Adrenal gland (tissue), 12 donors: ENCODE results near the gene TRAPPC6A. TPM values are rescaled to one million over a fixed set of nuclear protein-coding genes. Genes with fewer than 3 reads are reported as not detected.

Experiments used
- DNase-seq, 7 donors: peaks; one replicate each; pipeline ENCODE4 v3.0.0-alpha.2; 2019 to 2020
- H3K27ac ChIP-seq, 5 donors: fragments of 200-600 bp; sonication (generic) in 4 of 5; 1 replicate in 3 of 5; 2 replicates in 2 of 5; pipeline versions ENCODE4 v1.5.1 to v1.8.0; 2016 to 2020; ENCODE audit warnings: mild to moderate bottlenecking in 1 of 5
- H3K27me3 ChIP-seq: fragments of 200-600 bp; 2 replicates; pipeline ENCODE4 v1.8.0; 2021
- H3K36me3 ChIP-seq, 2 donors: fragments of 200-600 bp; replicated peaks in 1 of 2; 1 replicate in 1 of 2; 2 replicates in 1 of 2; pipeline versions ENCODE4 v1.5.1 to v1.8.0; 2018 to 2022
- H3K4me1 ChIP-seq, 2 donors: fragments of 200-600 bp; replicated peaks in 1 of 2; 1 replicate in 1 of 2; 2 replicates in 1 of 2; pipeline versions ENCODE4 v1.5.1 to v1.8.0; 2018 to 2021
- H3K4me3 ChIP-seq, 4 donors: fragments of 200-600 bp; sonication (generic) in 3 of 4; one replicate each; pipeline ENCODE4 v1.5.1; 2016 to 2018
- H3K9me3 ChIP-seq, 3 donors: fragments of 200-600 bp; sonication (generic) in 1 of 3; replicated peaks in 1 of 3; 1 replicate in 2 of 3; 2 replicates in 1 of 3; pipeline versions ENCODE4 v1.5.1 to v1.8.0; 2016 to 2021
- CTCF ChIP-seq, 6 experiments: fragments of 450-650 bp in 4 of 6; fragments of 200-600 bp in 2 of 6; sonication (generic) in 1 of 6; IDR thresholded peaks; 1 replicate in 5 of 6; 2 replicates in 1 of 6; pipeline versions ENCODE4 v1.5.1 to v1.8.0; 2016 to 2021; ENCODE audit warnings: antibody characterized with exemption in 6 of 6, mild to moderate bottlenecking in 2 of 6, moderate library complexity in 1 of 6
- POLR2A ChIP-seq, 2 donors: fragments of 450-650 bp; IDR thresholded peaks; one replicate each; pipeline ENCODE4 v1.6.1; 2017; ENCODE audit warnings: antibody characterized with exemption in 2 of 2, mild to moderate bottlenecking in 2 of 2, moderate library complexity in 1 of 2
- WGBS, 4 donors: extraction: QIAGEN DNeasy Blood & Tissue Kit in 2 of 4; methylation state at CpG; one replicate each; pipeline versions ENCODE4 v1.1.5 to v1.1.7; 2013 to 2017; 5-methylcytosine and 5-hydroxymethylcytosine counted together
- intact Hi-C, 2 donors: fragments of 100-400 bp; cut with DNase I; formaldehyde crosslinking; loops; one replicate each; pipeline versions ENCODE4 v1.14.1 to v1.15.0; 2022 to 2023
- polyA plus RNA-seq, 3 donors: library from polyadenylated mRNA; stranded (reverse); fragments of 200-250 nt in 2 of 3; fragments of 350-450 nt in 1 of 3; fragmentation: Illumina TruSeq in 1 of 3; extraction: RNeasy Lipid Tissue Mini Kit (QIAGEN cat#74804) in 1 of 3; gene quantifications; one replicate each; pipeline ENCODE4 v1.2.3, GENCODE V29; 2013 to 2014
- total RNA-seq, 9 donors: library from RNA; depleted of rRNA in 4 of 9; stranded (reverse); fragments of >200 nt in 4 of 9; fragments of 120-200 nt in 1 of 9; fragmentation: NEBNext Ultra II Directional in 1 of 9; extraction: Animal tissue kit (Norgen Biotek cat#: 25700) in 1 of 9; gene quantifications; one replicate each; pipeline versions ENCODE4 v1.1.0 to v1.2.4, GENCODE V29; 2013 to 2023
- donor health status: healthy with polysubstance abuse.
- donor health status: Bipolar disorder and iron deficiency.
- donor health status: DM: yes; HTN: yes; CAD: no.
- donor health status: DM: no; HTN: no; CAD: no.
- donor health status: DM: no; HTN: no; CAD: no.
- donor health status: DM: yes; HTN: yes; CAD: no.

Gene TRAPPC6A
- total and polyA plus RNA-seq, 12 donors, result 5.1 to 71.4 (median 35.5) TPM

DNA sequence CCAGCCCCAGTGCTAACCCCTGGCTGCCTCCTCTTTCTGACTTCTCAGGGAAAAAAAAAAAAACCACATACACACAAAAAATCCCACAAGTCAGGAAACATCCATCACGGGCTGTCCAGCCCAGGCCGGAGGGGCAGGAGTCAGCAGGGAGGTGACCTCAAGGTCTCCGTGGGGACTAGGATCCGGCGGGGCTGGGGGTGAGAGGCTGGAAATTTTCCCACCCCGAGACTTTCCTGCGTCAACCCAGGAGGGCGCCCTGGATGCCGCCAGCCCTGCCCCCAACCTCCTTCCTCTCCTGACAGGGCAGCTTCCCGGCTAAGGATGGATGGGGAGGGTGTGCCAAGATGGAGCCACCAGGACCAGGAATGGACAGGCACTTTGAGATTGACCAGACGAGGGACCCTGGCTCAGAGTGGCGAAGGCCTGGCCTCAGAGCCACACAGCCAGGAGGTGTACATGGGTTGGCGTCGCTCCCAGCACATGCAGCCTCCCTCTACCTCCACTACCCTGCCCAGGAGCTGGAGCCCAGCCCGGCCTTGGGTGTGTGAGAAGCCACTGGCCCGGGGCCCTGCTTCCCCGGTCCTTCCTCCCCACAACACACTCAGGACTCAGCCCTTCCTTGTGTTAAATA lies 33.8 kb upstream of the TRAPPC6A start:
- no peak overlapping the region for H3K4me3 ChIP-seq
- 3 to 11% (median 9%) methylated on average over 11 to 17 of the region's 17 CpGs for WGBS, 4 donors
- peaks cover 4% of the 10 kb centered on the region for H3K27me3 ChIP-seq
- intact Hi-C loops, result no loop called here
- no peaks in the 10 kb centered on the region for H3K36me3 ChIP-seq
- peak; percentile 74 to 89 (median 82) for DNase-seq
- peaks cover 7 to 26% of the 10 kb centered on the region in 2 donors for H3K4me1 ChIP-seq
- H3K27ac ChIP-seq, result peak overlapping the region in 2 of 5 donors; percentile 52 to 74
- TF ChIP-seq CTCF (IDR thresholded peaks at IDR 0.05) (no peak), POLR2A (IDR thresholded peaks at IDR 0.05) (no peak)
- H3K9me3 ChIP-seq, result no peaks in the 10 kb centered on the region

GRCh38 chr19:45206328-45206727 lies 28.3 kb upstream of the TRAPPC6A start:
- intact Hi-C loops, result loop anchor here in 1 of 2 donors (10.0 kb wide), 1 partner anchor 128 kb away; no protein-coding TSS in a partner anchor
- TF ChIP-seq POLR2A (IDR thresholded peaks at IDR 0.05) (no peak), CTCF (IDR thresholded peaks at IDR 0.05) (no peak)
- Histone ChIP-seq H3K9me3 (no peaks in the 10 kb centered on the region), H3K36me3 (no peaks in the 10 kb centered on the region), H3K27ac (no peak overlapping the region), H3K4me1 (peaks cover under 1 to 1% of the 10 kb centered on the region in 2 donors), H3K27me3 (no peaks in the 10 kb centered on the region), H3K4me3 (no peak overlapping the region)
- 81 to 87% (median 86%) methylated on average over 3 of the region's 3 CpGs for WGBS, 4 donors
- DNase-seq, result no peak

GRCh38 chr19:45205810-45206209 lies 27.8 kb upstream of the TRAPPC6A start:
- H3K4me1 ChIP-seq, result no peaks in the 10 kb centered on the region
- no peaks in the 10 kb centered on the region for H3K36me3 ChIP-seq
- no peak for TF ChIP-seq CTCF (IDR thresholded peaks at IDR 0.05)
- no peak for TF ChIP-seq POLR2A (IDR thresholded peaks at IDR 0.05)
- WGBS, 4 donors, result 75 to 86% (median 83%) methylated on average over 12 of the region's 12 CpGs
- H3K4me3 ChIP-seq, result no peak overlapping the region
- intact Hi-C loops, result loop anchor here in 1 of 2 donors (10.0 kb wide), 1 partner anchor 129 kb away; no protein-coding TSS in a partner anchor
- no peak overlapping the region for H3K27ac ChIP-seq
- H3K27me3 ChIP-seq, result no peaks in the 10 kb centered on the region
- H3K9me3 ChIP-seq, result no peaks in the 10 kb centered on the region
- DNase-seq, result no peak

- no peak overlapping the region for H3K4me3 ChIP-seq
- H3K27ac ChIP-seq, result peak overlapping the region in 1 of 5 donors; percentile 52
- H3K4me1 ChIP-seq, result no peaks in the 10 kb centered on the region
- TF ChIP-seq CTCF (IDR thresholded peaks at IDR 0.05) (no peak), POLR2A (IDR thresholded peaks at IDR 0.05) (no peak)
- H3K36me3 ChIP-seq, result no peaks in the 10 kb centered on the region
- intact Hi-C loops, result loop anchor here (5.0 to 10.0 kb wide), 2 partner anchors 50 to 132 kb away; partner anchors contain the start of gene MARK4 (in 1 of the 2)
- H3K27me3 ChIP-seq, result no peaks in the 10 kb centered on the region
- 67 to 82% (median 75%) methylated on average over 1 to 6 of the region's 6 CpGs for WGBS, 4 donors
- no peak for DNase-seq
- no peaks in the 10 kb centered on the region for H3K9me3 ChIP-seq
Measured at GRCh38 chr19:45202637-45203036, 24.6 kb upstream of the TRAPPC6A start.
